ENCODE measurements around the gene RIMBP2. TPM values are rescaled to one million over a fixed set of nuclear protein-coding genes. Genes with fewer than 3 reads are reported as not detected.

Gene RIMBP2
- polyA plus RNA-seq, 1 donor from 2014 or later = 14.6 TPM

GRCh38 chr12:130686511-130686991, 29.5 kb downstream of the RIMBP2 start:
- H3K9ac ChIP-seq (ENCODE audit: low read length) = no peak overlapping the region
- no peaks in the 10 kb centered on the region for H3K27me3 ChIP-seq (ENCODE audit: insufficient read depth, low read depth, low read length)
- H3K36me3 ChIP-seq (ENCODE audit: insufficient read depth, low read length) = no peaks in the 10 kb centered on the region
- TF ChIP-seq POLR2AphosphoS5 (IDR thresholded peaks at IDR 0.05) (no peak), MXI1 (conservative IDR thresholded peaks at IDR 0.05; ENCODE audit: poor library complexity, severe bottlenecking) (no peak), SMC3 (conservative IDR thresholded peaks at IDR 0.05; ENCODE audit: poor library complexity) (no peak), RAD21 (conservative IDR thresholded peaks at IDR 0.05) (no peak), REST (IDR thresholded peaks at IDR 0.05; ENCODE audit: borderline replicate concordance) (no peak), TAF1 (IDR thresholded peaks at IDR 0.05; ENCODE audit: low read depth) (no peak), EP300 (conservative IDR thresholded peaks at IDR 0.05; ENCODE audit: poor library complexity, severe bottlenecking) (no peak), CTCF (IDR thresholded peaks at IDR 0.05; ENCODE audit: poor library complexity, severe bottlenecking) (no peak), EZH2 (IDR thresholded peaks at IDR 0.05; ENCODE audit: borderline replicate concordance, insufficient read depth, low read length, poor library complexity, severe bottlenecking) (no peak)
- no peak overlapping the region for H3K27ac ChIP-seq (ENCODE audit: low read length)
- H3K79me2 ChIP-seq (replicated peaks; ENCODE audit: insufficient read depth, low read length) = no peaks in the 10 kb centered on the region
- no peaks in the 10 kb centered on the region for H3F3A ChIP-seq (ENCODE audit: insufficient read depth, low read length, poor library complexity, severe bottlenecking)
- H3K9me2 ChIP-seq (ENCODE audit: insufficient read depth, low read length) = no peaks in the 10 kb centered on the region
- no peak overlapping the region for H3K4me3 ChIP-seq (ENCODE audit: low read length)
- H2AFZ ChIP-seq (ENCODE audit: low read depth, low read length) = no peak overlapping the region
- peaks cover 5% of the 10 kb centered on the region for H3K9me3 ChIP-seq (ENCODE audit: low read length)
- H3K4me2 ChIP-seq (ENCODE audit: low read length) = no peak overlapping the region
- no peaks in the 10 kb centered on the region for H4K20me1 ChIP-seq (ENCODE audit: insufficient read depth)

- Histone ChIP-seq H3K9me2 (ENCODE audit: insufficient read depth, low read length) (no peaks in the 10 kb centered on the region), H3K36me3 (ENCODE audit: insufficient read depth, low read length) (no peaks in the 10 kb centered on the region), H3F3A (ENCODE audit: insufficient read depth, low read length, poor library complexity, severe bottlenecking) (no peaks in the 10 kb centered on the region), H3K4me3 (ENCODE audit: low read length) (no peak overlapping the region), H3K9ac (ENCODE audit: low read length) (no peak overlapping the region), H4K20me1 (ENCODE audit: insufficient read depth) (no peaks in the 10 kb centered on the region), H3K79me2 (replicated peaks; ENCODE audit: insufficient read depth, low read length) (no peaks in the 10 kb centered on the region), H3K27ac (ENCODE audit: low read length) (no peak overlapping the region), H3K27me3 (ENCODE audit: insufficient read depth, low read depth, low read length) (no peaks in the 10 kb centered on the region), H2AFZ (ENCODE audit: low read depth, low read length) (no peak overlapping the region), H3K4me2 (ENCODE audit: low read length) (no peak overlapping the region), H3K9me3 (ENCODE audit: low read length) (peaks cover 5% of the 10 kb centered on the region)
- TF ChIP-seq MXI1 (conservative IDR thresholded peaks at IDR 0.05; ENCODE audit: poor library complexity, severe bottlenecking) (no peak), RAD21 (conservative IDR thresholded peaks at IDR 0.05) (no peak), POLR2AphosphoS5 (IDR thresholded peaks at IDR 0.05) (no peak), SMC3 (conservative IDR thresholded peaks at IDR 0.05; ENCODE audit: poor library complexity) (no peak)
These were observed 30.2 kb downstream of the RIMBP2 start for GRCh38 chr12:130685850-130686249.

Measured in neural cell (in vitro differentiated cells).